AG04450 (cell line): ENCODE data around the gene STRAP. TPM values are rescaled to one million over a fixed set of nuclear protein-coding genes. Genes with fewer than 3 reads are reported as not detected.
A peak's percentile ranks its signal among the peaks of the same experiment; 100 is the strongest.

ENCODE experiments used
- CTCF ChIA-PET: fragments of 300-600, 350-600 bp; formaldehyde crosslinking; extraction: SDS; loops from one replicate; lab custom pipeline; 2022; ENCODE audit warnings: antibody characterized with exemption, inconsistent platforms; lab: Charles Lee
- POLR2A ChIA-PET: fragments of 350-600 bp; formaldehyde crosslinking; extraction: SDS; loops from one replicate; lab custom pipeline; 2021; ENCODE audit warnings: antibody characterized with exemption, inconsistent platforms; lab: Yijun Ruan, JAX
- DNase-seq: peaks from one replicate; pipeline ENCODE4 v3.0.0-alpha.2; 2011; ENCODE audit warnings: low read depth, low spot score
- H3K27ac ChIP-seq: one replicate; pipeline ENCODE4 v1.5.1; 2012; ENCODE audit warnings: low read depth, low read length, control low read depth
- H3K27me3 ChIP-seq: one replicate; pipeline ENCODE4 v1.6.0; 2012; ENCODE audit warnings: low read length; ENCODE audit not compliant: control insufficient read depth, insufficient read depth
- H3K4me3 ChIP-seq: 2 replicates; pipeline ENCODE4 v1.5.1; 2011; ENCODE audit warnings: mild to moderate bottlenecking, low read depth, low read length, control low read depth
- H3K9me3 ChIP-seq: 2 replicates; pipeline ENCODE4 v1.5.1; 2012; ENCODE audit warnings: low read length; ENCODE audit not compliant: control insufficient read depth, insufficient read depth
- polyA plus RNA-seq: library from polyadenylated mRNA; depleted of rRNA; stranded (reverse); fragments of >200 nt; gene quantifications from 2 replicates; pipeline ENCODE4 v1.2.3, GENCODE V29; 2011
- TF ChIP-seq, protein P1 (sequence below): IDR thresholded peaks from 2 replicates; pipeline ENCODE4 v1.5.1; 2011; ENCODE audit warnings: low read depth, low read length, control low read depth, inconsistent platforms

The STRAP gene
- polyA plus RNA-seq, 1 experiment, result 180 TPM

DNA sequence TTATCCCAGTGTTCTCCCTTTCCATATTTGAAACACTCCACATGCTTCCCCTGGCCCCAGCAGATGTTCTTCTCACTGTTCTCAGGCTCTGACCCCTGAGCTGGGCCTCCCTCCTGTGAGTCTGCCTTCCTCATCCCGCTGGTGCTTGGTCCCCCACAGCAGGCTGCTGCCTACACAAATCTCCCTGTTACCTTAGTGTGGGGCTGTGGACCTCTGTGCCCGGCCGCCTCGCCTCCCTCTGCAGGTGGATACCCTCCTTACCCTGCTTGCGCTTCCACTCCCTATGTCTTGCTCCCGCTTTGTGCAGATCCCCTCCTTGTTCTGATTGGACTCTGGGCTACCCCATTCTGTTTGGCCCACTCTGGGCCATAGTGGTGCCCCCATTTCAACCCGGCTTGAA is 35.9 kb downstream of the STRAP start:
- no peaks in the 10 kb centered on the region; the same call in 1 of the 2 replicates for H3K9me3 ChIP-seq
- ChIA-PET POLR2A (no interaction called here), CTCF (no interaction called here)
- TF ChIP-seq, protein P1, sequence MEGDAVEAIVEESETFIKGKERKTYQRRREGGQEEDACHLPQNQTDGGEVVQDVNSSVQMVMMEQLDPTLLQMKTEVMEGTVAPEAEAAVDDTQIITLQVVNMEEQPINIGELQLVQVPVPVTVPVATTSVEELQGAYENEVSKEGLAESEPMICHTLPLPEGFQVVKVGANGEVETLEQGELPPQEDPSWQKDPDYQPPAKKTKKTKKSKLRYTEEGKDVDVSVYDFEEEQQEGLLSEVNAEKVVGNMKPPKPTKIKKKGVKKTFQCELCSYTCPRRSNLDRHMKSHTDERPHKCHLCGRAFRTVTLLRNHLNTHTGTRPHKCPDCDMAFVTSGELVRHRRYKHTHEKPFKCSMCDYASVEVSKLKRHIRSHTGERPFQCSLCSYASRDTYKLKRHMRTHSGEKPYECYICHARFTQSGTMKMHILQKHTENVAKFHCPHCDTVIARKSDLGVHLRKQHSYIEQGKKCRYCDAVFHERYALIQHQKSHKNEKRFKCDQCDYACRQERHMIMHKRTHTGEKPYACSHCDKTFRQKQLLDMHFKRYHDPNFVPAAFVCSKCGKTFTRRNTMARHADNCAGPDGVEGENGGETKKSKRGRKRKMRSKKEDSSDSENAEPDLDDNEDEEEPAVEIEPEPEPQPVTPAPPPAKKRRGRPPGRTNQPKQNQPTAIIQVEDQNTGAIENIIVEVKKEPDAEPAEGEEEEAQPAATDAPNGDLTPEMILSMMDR, result no peak
- no peak overlapping the region for H3K4me3 ChIP-seq
- H3K27ac ChIP-seq, result no peak overlapping the region
- H3K27me3 ChIP-seq, result no peaks in the 10 kb centered on the region
- DNase-seq, result no peak

DNA sequence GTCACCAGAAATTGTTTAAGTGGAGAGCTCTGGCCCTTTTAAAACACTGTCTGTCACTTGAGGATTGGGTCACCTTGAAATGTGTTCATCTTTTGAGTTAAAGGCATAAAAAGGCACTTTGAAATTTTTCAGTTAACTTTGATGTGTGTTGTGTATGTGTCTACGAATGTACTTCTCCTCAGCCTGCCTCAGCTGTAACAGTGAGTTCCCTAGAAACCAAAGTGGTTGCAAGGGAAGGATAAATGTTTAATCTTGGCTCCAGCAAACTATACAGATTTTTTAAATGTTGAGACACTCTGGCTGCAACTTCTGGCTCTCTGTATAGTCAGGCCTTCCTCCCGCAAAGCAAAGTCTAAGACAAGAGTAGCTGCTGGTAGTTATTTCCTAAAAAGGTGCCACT is 37.2 kb downstream of the STRAP start:
- TF ChIP-seq, protein P1, result no peak
- no peaks in the 10 kb centered on the region; the same call in 1 of the 2 replicates for H3K9me3 ChIP-seq
- DNase-seq, result no peak
- no peak overlapping the region for H3K4me3 ChIP-seq
- CTCF ChIA-PET, result no interaction called here
- POLR2A ChIA-PET, result no interaction called here
- no peaks in the 10 kb centered on the region for H3K27me3 ChIP-seq
- H3K27ac ChIP-seq, result no peak overlapping the region

DNA sequence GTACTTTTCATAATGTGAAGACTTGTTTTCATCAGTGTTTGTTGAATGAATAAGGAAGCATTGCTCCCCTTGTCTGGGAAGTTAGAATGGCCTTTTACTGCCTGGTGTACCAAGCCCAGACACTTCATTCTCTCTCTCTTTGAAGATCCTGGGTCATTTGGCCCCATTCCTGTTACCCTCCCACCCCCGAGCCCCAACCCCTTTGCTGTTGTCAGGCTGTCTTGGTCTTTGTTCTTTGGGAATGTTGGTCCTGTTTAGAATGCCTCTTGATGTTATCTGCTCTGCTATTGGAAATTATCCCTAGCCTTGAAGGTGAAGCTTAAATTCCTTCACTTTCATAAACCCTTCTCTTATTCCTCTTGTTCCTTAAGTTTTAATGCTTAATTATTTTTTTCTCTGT is 42.8 kb downstream of the STRAP start:
- DNase-seq, result no peak
- H3K27me3 ChIP-seq, result no peaks in the 10 kb centered on the region
- ChIA-PET POLR2A (no interaction called here), CTCF (no interaction called here)
- H3K4me3 ChIP-seq, result no peak overlapping the region
- peaks cover 3% of the 10 kb centered on the region; the same call in 1 of the 2 replicates for H3K9me3 ChIP-seq
- TF ChIP-seq, protein P1, result no peak
- no peak overlapping the region for H3K27ac ChIP-seq

DNA sequence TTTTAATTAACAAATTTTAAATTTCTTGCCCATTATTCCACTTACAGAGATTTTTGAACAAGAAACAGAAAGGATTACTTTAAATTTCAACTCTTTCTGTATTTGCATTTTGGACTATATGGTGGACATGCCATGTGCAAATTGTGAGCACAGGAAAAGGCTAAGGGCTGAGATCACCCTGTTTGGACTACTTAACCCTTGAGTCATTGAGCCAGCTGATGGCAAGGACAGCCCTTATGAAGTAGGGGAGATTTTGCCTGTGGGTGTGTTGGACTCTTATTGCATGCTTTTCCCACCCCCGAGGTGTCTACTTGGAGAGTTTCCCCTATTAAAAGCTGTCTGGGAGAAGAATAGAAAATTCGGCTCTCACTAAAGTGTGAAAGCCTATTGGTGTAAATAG is 46.2 kb downstream of the STRAP start:
- Histone ChIP-seq H3K4me3 (no peak overlapping the region), H3K27ac (peak overlapping the region; percentile 32), H3K9me3 (peaks cover 3% of the 10 kb centered on the region; the same call in 1 of the 2 replicates), H3K27me3 (no peaks in the 10 kb centered on the region)
- peak; percentile 81 for DNase-seq
- ChIA-PET CTCF (interaction anchor here (0.8 to 2.0 kb wide), 4 partner anchors 8 to 54 kb away, joined by 3 to 5 read pairs (median 3); no protein-coding TSS in a partner anchor), POLR2A (interaction anchor here (0.8 kb wide), 1 partner anchor 17 kb away, joined by 3 read pairs; the partner anchor contains the start of gene DERA)
- TF ChIP-seq, protein P1, result no peak

DNA sequence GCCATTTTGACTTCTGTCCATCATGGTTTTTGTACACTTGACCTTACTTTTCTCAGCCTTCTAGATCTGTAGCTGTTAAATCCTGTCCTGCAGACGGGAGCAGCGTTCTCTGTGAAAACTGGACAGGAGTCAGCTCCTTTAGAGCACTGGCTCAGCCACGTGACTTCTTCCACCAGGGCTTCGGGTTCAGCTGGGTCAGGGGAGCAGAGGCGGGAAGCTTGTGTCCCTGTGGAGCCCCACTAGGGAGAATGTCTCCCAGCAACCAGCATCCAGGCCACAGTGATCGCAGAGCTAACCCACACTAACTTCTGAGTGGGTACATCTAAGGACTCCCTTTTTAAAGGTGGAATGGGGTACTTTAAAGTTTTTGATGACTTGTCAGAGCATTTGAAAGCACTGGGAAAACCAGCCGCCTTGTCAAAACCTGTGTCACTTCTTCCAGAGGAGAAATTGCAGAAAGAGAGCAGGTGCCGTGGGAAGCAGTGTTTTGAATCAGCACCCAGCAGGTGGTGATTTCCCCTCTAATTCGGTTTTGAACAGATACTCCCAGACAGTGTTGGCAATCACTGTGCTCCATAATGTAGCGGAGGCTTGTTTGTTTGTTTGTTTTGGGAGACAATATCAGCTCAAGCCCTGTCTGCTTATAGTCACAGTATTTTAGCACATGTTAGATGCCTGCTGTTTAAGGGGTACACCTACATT is 46.8 kb downstream of the STRAP start:
- no peak for DNase-seq
- Histone ChIP-seq H3K27ac (peak overlapping the region; percentile 32), H3K27me3 (no peaks in the 10 kb centered on the region), H3K9me3 (peaks cover 3% of the 10 kb centered on the region; the same call in 1 of the 2 replicates), H3K4me3 (no peak overlapping the region)
- TF ChIP-seq, protein P1, result no peak
- ChIA-PET POLR2A (no interaction called here), CTCF (interaction anchor here (0.8 to 2.0 kb wide), 4 partner anchors 8 to 53 kb away, joined by 3 to 5 read pairs (median 4); partner anchors contain the start of gene DERA)
